ENCODE results near the gene CTSH.
"Not testable (repeated sequence)": the region's sequence is repeated elsewhere in the genome, so short reads cannot be mapped to it uniquely, and the experiment has no call there.

The CTSH gene

DNA sequence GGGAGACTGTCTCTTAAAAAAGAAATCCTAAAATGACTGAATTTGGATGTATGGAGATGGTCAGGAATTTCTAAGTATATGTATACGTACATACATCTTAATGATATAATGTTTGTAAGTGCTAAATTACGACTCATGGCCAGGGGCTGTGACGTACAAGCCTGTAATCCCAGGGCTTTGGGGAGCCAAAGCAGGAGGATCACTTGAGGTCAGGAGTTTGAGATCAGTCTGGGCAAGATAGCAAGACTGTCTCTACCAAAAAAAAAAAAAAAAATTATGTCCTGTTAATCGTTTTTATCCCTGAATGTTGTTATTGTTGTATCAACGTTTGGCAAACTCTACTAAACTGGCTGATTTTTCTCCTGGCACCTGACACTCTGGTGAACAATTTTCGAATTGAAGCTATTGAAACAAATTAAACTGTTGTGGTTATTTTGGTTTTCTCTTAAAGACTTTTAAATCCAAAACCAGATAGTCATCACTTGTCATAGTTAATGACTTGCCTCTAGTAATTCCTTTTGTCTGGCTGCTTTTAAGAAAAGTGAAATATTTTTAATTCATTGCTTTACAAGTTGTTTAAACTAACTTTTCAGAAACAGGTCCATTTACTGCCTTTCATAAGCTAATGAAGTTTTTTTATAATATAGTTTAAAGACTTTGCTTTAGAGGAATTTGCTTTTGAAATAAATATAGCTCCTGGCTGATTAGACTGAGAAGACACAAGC, 65.2 kb downstream of the CTSH start:
- DNase-seq: no peak

DNA sequence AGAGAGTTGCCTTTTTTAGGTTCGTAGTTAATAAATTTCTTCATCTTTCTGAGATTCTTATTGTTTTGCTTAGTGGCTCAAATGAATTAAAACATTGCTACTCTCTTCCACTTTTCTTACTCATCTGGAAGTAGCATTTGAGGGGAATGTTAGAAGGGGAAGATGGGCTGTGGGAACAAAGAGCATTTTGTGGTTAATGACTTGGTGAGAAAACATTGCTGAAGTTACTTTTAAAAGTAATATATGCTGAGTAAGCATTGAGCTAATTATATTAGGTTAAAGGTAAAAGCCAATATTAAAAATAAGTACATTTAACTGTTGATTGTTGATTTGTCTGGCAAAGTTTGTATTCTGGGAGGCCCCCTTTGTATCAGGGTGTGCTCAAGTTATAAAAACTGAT, 66.5 kb downstream of the CTSH start:
- no peak for DNase-seq

DNA sequence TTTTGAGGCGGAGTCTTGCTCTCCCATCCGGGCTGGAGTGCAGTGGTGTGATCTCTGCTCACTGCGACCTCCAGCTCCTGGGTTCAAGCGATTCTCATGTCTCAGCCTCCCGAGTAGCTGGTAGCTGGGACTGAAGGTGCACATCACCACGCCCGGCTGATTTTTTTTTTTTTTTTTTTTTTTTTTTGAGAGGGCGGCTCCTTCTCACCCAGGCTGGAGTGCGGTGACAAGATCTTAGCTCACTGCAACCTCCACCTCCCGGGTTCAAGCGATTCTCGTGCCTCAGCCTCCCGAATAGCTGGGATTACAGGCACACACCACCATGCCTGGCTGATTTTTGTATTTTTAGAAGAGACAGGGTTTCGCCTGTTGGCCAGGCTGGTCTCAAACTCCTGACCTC, 67.9 kb downstream of the CTSH start:
- not testable (repeated sequence) for DNase-seq

DNA sequence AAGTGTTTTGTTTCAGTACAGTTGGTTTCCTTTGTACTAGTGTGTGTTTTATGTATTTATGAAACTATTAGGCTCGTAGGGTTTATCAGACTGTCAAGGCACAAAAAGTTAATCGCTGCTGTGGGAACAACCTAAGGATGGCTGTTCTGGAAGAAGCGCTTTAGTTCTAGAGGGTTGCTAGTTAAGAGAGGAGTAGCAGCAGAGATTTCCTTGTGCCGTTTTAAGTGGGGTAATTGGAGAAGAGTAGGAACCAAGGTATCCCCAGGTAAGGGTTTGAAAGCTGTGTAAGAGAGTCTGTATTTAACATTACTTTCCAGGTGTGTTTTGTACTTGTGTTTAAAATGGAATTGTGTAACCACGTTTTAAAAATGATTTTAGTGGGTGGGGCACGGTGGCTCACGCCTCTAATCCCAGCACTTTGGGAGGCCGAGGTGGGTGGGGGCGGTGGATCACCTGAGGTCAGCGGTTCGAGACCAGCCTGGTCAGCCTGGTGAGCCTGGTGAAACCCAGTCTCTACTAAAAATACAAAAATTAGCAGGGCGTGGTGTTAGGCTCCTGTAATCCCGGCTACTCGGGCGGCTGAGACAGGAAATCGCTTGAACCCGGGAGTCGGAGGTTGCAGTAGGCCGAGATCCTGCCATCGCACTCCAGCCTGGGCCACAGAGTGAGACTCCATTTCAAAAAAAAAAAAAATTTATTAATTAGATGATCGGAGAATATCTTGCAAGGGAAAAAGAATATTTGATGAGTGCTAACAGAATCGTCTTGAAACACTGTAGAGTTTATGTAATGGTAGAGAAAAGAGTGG, 69.5 kb downstream of the CTSH start:
- DNase-seq: no peak

DNA sequence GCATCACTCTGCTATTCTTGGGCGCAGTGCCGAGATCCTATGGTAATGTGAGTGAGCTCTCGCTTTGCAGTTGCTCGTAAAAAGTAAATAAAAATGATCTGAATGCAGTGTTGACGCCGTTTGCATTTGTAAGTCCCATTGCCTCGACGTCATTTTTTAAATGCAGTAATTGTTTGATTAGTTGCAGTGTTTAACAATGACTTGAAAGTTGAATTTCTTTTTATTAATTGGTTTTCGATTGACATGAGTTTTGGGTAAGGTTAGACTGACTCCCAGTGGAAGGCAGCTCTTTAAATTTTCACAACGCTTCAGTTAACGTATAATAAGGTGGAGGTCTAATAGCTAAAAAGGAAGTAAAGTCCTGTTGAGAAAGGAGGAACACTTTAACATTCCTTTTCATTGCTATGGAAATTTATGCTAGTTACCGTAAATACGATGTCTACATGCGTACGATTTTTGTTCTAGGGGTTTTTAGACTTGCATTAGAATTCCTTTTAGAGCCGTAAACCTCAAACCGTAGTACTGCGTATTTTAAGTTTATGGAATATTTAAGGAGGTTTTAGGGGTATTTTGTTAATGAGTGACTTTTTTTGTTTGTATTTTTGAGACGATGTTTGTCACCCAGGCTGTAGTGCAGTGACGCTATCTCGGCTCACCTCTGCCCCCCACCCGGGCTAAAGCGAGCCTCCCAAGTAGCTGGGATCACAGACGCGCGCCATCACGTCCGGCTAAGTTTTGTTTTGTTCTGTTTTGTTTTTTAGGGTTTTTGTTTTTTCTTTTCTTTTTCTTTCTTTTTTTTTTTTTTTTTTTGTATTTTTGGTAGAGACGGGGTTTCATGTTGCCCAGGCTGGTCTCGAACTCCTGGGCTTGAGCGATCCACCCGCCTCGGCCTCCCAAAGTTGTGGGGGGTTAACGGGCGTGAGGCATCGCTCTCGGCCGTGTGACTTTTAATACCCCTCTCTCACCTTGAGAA, 70.8 kb downstream of the CTSH start:
- no peak for DNase-seq

DNA sequence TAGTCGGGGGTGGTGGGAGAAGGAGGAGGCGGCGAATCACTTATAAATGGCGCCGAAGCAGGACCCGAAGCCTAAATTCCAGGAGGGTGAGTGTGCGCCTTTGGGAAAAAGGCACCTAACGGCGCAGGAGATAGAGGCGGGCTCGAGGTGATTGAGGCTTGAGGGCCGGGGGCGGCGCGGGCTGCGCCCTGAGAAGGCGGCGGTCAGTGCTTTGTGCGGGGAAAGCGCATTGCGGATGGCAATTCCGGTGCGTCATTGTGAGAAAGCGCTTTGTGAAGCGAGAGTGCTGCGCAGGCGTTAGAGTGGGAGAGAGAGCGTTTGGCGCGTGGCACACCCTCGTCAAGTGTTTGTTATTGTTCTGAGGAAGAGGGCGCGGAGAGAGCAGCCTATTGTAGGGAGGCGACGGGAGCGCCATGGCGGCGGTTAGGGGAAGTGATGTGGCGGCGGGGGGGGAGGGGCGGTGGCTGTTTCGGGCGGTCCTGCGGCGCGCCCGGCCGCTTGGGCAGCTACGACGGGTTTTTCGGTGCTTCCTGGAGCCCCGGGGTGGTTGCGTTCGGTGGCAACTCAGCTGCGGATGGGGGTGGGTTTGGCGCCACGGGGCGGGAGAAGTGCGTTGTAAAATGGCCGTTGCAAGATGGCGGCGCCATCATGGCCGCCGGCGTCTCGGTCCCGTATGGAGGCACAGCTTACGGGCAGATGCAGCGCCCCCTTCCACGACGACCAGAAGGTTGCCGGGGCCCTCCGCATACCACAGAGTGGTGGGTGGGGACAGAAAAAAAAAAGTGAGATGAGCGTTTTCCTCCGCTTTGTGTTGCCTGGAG, 71.7 kb downstream of the CTSH start:
- DNase-seq: peak; percentile 57 to 78

DNA sequence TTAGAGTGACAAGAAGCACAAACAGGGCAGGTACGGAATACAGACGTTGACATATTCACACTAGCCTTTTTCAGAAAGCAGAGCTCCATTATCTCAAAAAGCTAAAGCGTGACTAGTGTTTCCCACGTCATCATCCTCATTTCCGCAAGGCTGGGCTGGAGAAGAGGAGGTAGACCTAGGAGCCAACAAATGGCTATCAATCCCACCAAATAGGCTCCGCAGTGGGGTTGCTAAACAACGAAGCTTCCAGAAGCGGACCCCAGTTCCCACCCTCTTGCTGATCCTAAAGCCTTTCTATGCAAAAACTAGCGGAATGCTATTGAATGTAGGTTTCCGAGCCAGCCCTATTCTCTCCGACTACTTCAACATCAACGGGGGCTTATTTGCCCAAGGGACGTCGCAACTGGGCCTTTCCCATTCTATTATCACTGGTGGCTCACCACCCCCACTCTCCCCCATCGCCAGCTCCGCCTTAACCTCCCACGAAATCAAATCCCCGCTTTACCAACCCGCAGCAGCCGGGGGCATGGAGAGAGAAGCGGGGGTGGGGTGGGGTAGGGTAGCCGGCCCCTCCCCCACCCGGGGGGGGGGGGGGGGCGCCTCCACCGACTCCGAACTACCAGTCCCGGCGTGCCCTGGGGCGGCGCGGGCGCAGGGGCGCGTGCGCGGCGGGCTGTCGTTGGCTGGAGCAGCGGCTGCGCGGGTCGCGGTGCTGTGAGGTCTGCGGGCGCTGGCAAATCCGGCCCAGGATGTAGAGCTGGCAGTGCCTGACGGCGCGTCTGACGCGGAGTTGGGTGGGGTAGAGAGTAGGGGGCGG, 72.5 kb downstream of the CTSH start, which contains the start of gene MORF4L1:
MORF4L1 (plus strand) TSS at position 736 of the 817 bp plus-strand sequence. CDS start 128 bp downstream, outside the sequence.
- peak; percentile 76 to 88 for DNase-seq

DNA sequence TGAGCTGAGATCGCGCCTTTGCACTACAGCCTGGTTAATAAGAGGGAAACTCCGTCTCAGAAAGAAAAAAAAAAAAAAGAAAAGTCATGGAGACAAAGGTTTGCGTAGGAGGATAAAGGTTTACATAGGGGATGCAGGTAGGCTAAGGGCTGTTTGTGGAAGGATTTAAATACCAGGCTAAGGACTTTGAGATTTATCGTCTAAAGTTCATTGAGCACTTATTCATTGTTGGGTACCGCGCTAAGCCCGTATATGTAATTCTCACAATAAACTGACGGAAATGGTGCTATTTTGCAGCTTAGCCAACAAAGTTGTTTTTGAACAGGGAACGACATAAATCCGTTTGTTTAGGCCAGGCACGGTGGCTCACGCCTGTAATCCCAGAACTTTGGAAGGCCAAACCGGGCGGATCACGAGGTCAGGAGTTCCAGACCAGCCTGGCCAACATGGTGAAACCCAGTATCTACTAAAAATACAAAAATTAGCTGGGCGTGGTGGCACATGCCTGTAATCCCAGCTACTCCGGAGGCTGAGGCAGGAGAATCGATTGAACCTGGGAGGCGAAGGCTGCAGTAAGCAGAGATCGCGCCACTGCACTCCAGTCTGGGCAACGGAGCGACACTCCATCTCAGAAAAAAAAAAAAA, 73.2 kb downstream of the CTSH start:
- DNase-seq: not testable (repeated sequence)

Measured in NCI-H1930 (cell line).